ENCODE results near the gene CADM4. TPM values are rescaled to one million over a fixed set of nuclear protein-coding genes. Genes with fewer than 3 reads are reported as not detected.
A peak's percentile ranks its signal among the peaks of the same experiment; 100 is the strongest.

The CADM4 gene
- total and polyA plus RNA-seq, 9 of the 15 experiments (the other 6 are each of a cell fraction or from before 2014, with no cell fraction given) = 0.03 to 4.6 (median 1.3) TPM

GRCh38 chr19:43595999-43596841 lies 43.4 kb downstream of the CADM4 start, which contains the start of the genes IRGQ and ZNF576 (continued):
- peak; percentile 0 for TF ChIP-seq HDAC3 (IDR thresholded peaks at IDR 0.05; ENCODE audit: borderline replicate concordance, partially characterized antibody)
- no peak for TF ChIP-seq ZNF146 (CRISPR knock-in tag; IDR thresholded peaks at IDR 0.05; ENCODE audit: unreplicated experiment)
- peak; percentile 45; the same call in 1 of the 2 replicates for TF ChIP-seq CC2D1A (IDR thresholded peaks at IDR 0.05)
- TF ChIP-seq ZNF41 (CRISPR knock-in tag; conservative IDR thresholded peaks at IDR 0.05) = 0 out of 2 replicates have a peak, but pooled peaks have one; percentile 9
- no peak for TF ChIP-seq PBX2 (CRISPR knock-in tag; IDR thresholded peaks at IDR 0.05; ENCODE audit: low read depth)
- 0 out of 2 replicates have a peak, but pooled peaks have one; percentile 14 for TF ChIP-seq PBX2 (tag; conservative IDR thresholded peaks at IDR 0.05; ENCODE audit: low read depth)
- TF ChIP-seq ZFPM2 (CRISPR knock-in tag; IDR thresholded peaks at IDR 0.05) = 0 out of 2 replicates have a peak, but pooled peaks have one; percentile 49
- peak; percentile 82 for TF ChIP-seq TOE1 (IDR thresholded peaks at IDR 0.05; ENCODE audit: borderline replicate concordance)
- no peak for TF ChIP-seq TOE1 (CRISPR knock-in tag; IDR thresholded peaks at IDR 0.05; ENCODE audit: borderline replicate concordance, low read depth)
- TF ChIP-seq ZNF57 (CRISPR knock-in tag; IDR thresholded peaks at IDR 0.05) = 0 out of 2 replicates have a peak, but pooled peaks have one; percentile 66
- TF ChIP-seq NFE2L1 (tag; IDR thresholded peaks at IDR 0.05; ENCODE audit: borderline replicate concordance, low read depth) = no peak
- TF ChIP-seq POLR3A (IDR thresholded peaks at IDR 0.05; ENCODE audit: borderline replicate concordance, extremely low read depth, insufficient read depth, insufficient read length) = no peak
- TF ChIP-seq KLF16 (IDR thresholded peaks at IDR 0.05) = 0 out of 2 replicates have a peak, but pooled peaks have one; percentile 22
- TF ChIP-seq CTBP1 (IDR thresholded peaks at IDR 0.05; ENCODE audit: borderline replicate concordance) = peak; percentile 55; the same call in 1 of the 2 replicates
- TF ChIP-seq ETS2 (tag; IDR thresholded peaks at IDR 0.05; ENCODE audit: borderline replicate concordance, poor library complexity, severe bottlenecking) = no peak
- TF ChIP-seq E2F6 (IDR thresholded peaks at IDR 0.05; ENCODE audit: borderline replicate concordance in 1 of 2, extremely low read depth in 1 of 2, insufficient read depth in 1 of 2, insufficient read length in 1 of 2, low read depth in 1 of 2, low read length in 1 of 2, poor library complexity in 1 of 2, severe bottlenecking in 1 of 2) = peak in 1 of 2 experiments; percentile 32
- TF ChIP-seq ZNF143 (CRISPR knock-in tag; IDR thresholded peaks at IDR 0.05) = 0 out of 2 replicates have a peak, but pooled peaks have one; percentile 25
- peak; percentile 49 for TF ChIP-seq TEAD4 (IDR thresholded peaks at IDR 0.05; ENCODE audit: low read length)
- no peak for TF ChIP-seq TEAD4 (CRISPR knock-in tag; IDR thresholded peaks at IDR 0.05; ENCODE audit: borderline replicate concordance)
- TF ChIP-seq ZNF561 (CRISPR knock-in tag; conservative IDR thresholded peaks at IDR 0.05) = 0 out of 2 replicates have a peak, but pooled peaks have one; percentile 19
- TF ChIP-seq RNF219 (CRISPR knock-in tag; IDR thresholded peaks at IDR 0.05) = no peak
